Endothelial cell of umbilical vein (primary cell): ENCODE results near the gene P2RY8. TPM values are rescaled to one million over a fixed set of nuclear protein-coding genes. Genes with fewer than 3 reads are reported as not detected.

Experiments used
- BruUV-seq: library from RNA; stranded (reverse); fragments of 400-500 nt; replicated peaks from 2 replicates; lab custom pipeline; 2021; lab: Mats Ljungman, UMichigan
- CTCF ChIA-PET: fragments of 300-600, 350-600 bp; sonication (Branson Sonifier 250); formaldehyde crosslinking; loops from one replicate; lab custom pipeline; 2021; ENCODE audit warnings: antibody characterized with exemption, inconsistent platforms; lab: Charles Lee
- POLR2A ChIA-PET: fragments of 300-600, 350-600 bp; sonication (Branson Sonifier 250); formaldehyde crosslinking; loops from one replicate; lab custom pipeline; 2021; ENCODE audit warnings: antibody characterized with exemption, inconsistent platforms; lab: Charles Lee
- DNase-seq: peaks from one replicate; pipeline ENCODE4 v3.0.0-alpha.2; 2011; ENCODE audit warnings: low read depth, low spot score
- FAIRE-seq: peaks from 2 replicates; lab custom pipeline; 2011; peaks lifted over from hg19 to GRCh38; lab: Jason Lieb, UNC
- H2AFZ ChIP-seq: 2 replicates; pipeline ENCODE4 v1.6.0; 2012; ENCODE audit warnings: low read depth, low read length, control low read depth, inconsistent platforms
- H3K27ac ChIP-seq: 2 replicates; pipeline ENCODE4 v1.5.1; 2011; ENCODE audit warnings: low read depth, mild to moderate bottlenecking, control low read depth, low read length, moderate library complexity; ENCODE audit not compliant: insufficient read depth
- H3K27me3 ChIP-seq, 2 experiments: 2 replicates each; pipeline versions ENCODE4 v1.6.0 to v1.6.1; 2011; ENCODE audit warnings: low read length in 2 of 2, mixed read lengths in 1 of 2; ENCODE audit not compliant: control insufficient read depth in 2 of 2, insufficient read depth in 2 of 2
- H3K36me3 ChIP-seq, 2 experiments: 2 replicates in 1 of 2; 3 replicates in 1 of 2; pipeline ENCODE4 v1.5.1; 2011; ENCODE audit warnings: low read length in 2 of 2, mild to moderate bottlenecking in 1 of 2, moderate library complexity in 1 of 2; ENCODE audit not compliant: control insufficient read depth in 2 of 2, insufficient read depth in 2 of 2; ENCODE audit errors: extremely low read depth in 1 of 2
- H3K4me1 ChIP-seq: 3 replicates; pipeline ENCODE4 v1.5.1; 2011; ENCODE audit warnings: mild to moderate bottlenecking, low read length; ENCODE audit not compliant: control insufficient read depth, insufficient read depth; ENCODE audit errors: extremely low read depth
- H3K4me2 ChIP-seq: 2 replicates; pipeline ENCODE4 v1.6.1; 2011; ENCODE audit warnings: low read length, control low read depth, mixed read lengths; ENCODE audit not compliant: insufficient read depth
- H3K4me3 ChIP-seq, 3 experiments: fragments of 200-600 bp in 1 of 3; sonication (generic), shearing (Covaris generic) in 1 of 3; replicated peaks in 1 of 3; 2 replicates each; pipeline ENCODE4 v1.5.1; 2011 to 2016; ENCODE audit warnings: control low read depth in 3 of 3, low read length in 3 of 3, mild to moderate bottlenecking in 2 of 3, inconsistent platforms in 1 of 3, low read depth in 1 of 3, moderate library complexity in 1 of 3; ENCODE audit not compliant: insufficient read depth in 1 of 3
- H3K79me2 ChIP-seq: 2 replicates; pipeline ENCODE4 v1.6.0; 2012; ENCODE audit warnings: low read length, inconsistent platforms; ENCODE audit not compliant: control insufficient read depth, insufficient read depth
- H3K9ac ChIP-seq: replicated peaks from 2 replicates; pipeline ENCODE3; 2011; ENCODE audit warnings: low read length, control low read depth; ENCODE audit not compliant: insufficient read depth; ENCODE audit errors: extremely low read depth
- H3K9me1 ChIP-seq: replicated peaks from 3 replicates; pipeline ENCODE4 v1.6.0; 2011; ENCODE audit warnings: mild to moderate bottlenecking, low read length; ENCODE audit not compliant: control insufficient read depth, insufficient read depth; ENCODE audit errors: extremely low read depth
- H3K9me3 ChIP-seq: replicated peaks from 2 replicates; pipeline ENCODE4 v1.5.1; 2012; ENCODE audit warnings: low read length, inconsistent platforms; ENCODE audit not compliant: control insufficient read depth, insufficient read depth
- H4K20me1 ChIP-seq: replicated peaks from 2 replicates; pipeline ENCODE3; 2011; ENCODE audit warnings: mild to moderate bottlenecking, low read length; ENCODE audit not compliant: control insufficient read depth, insufficient read depth; ENCODE audit errors: extremely low read depth
- EZH2 ChIP-seq: IDR thresholded peaks from 2 replicates; pipeline ENCODE4 v1.6.1; 2012; ENCODE audit warnings: borderline replicate concordance, low read depth, mild to moderate bottlenecking, moderate library complexity, low read length, inconsistent platforms; ENCODE audit not compliant: severe bottlenecking
- GATA2 ChIP-seq: IDR thresholded peaks from 2 replicates; pipeline ENCODE4 v1.7.0; 2011; ENCODE audit warnings: low read depth, mild to moderate bottlenecking, moderate library complexity, mixed read lengths, low read length; ENCODE audit not compliant: insufficient read length, insufficient read depth
- MYC ChIP-seq: IDR thresholded peaks from one replicate; pipeline ENCODE4 v1.6.1; 2011; ENCODE audit warnings: mild to moderate bottlenecking, low read depth, low read length
- dilution Hi-C: fragments of 300-500 bp; cut with MboI; formaldehyde crosslinking; loops from one replicate; pipeline ENCODE4 v1.15.0; 2019; ENCODE audit warnings: low sequenced_read_pairs; ENCODE audit not compliant: extremely low pct_ligation_motif_present
- intact Hi-C: fragments of 100-400 bp; cut with micrococcal nuclease; formaldehyde crosslinking; loops from one replicate; pipeline ENCODE4 v1.10.0; 2022
- polyA plus RNA-seq, 4 experiments: library from polyadenylated mRNA; depleted of rRNA in 3 of 4; stranded (reverse) in 3 of 4; unstranded in 1 of 4; fragments of >200 nt; gene quantifications; 2 replicates each; pipeline versions ENCODE4 v1.2.1 to v1.2.3, GENCODE V29; 2011 to 2012; ENCODE audit warnings: missing spikeins in 1 of 4
- total RNA-seq: library from RNA; stranded (reverse); gene quantifications from 2 replicates; pipeline ENCODE4 v1.2.3, GENCODE V29; 2021
- TF ChIP-seq, protein P1 (sequence below): IDR thresholded peaks from 2 replicates; pipeline ENCODE4 v1.6.1; 2011; ENCODE audit not compliant: insufficient read depth, insufficient read length

P2RY8 gene
- total and polyA plus RNA-seq, 2 donors (not counting 3 experiments of a cell fraction or from before 2014, with no cell fraction given), result not detected

DNA sequence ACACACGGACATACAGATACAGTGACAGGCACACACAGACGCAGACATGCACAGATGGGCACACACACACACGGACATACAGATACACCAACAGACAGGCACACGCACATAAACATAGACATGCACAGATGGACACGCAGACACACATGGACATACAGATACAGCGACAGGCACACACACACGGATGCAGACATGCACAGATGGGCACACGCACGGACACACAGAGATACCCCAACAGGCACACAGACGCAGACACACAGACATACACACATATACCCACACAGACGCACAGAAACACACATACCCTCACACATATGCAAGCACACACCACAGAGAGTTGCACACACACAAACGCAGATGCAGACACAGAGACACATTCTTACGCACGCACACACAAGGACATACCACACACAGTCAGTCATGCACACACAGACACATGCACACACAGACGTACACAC is 120.6 kb downstream of the P2RY8 start:
- dilution Hi-C loops, result no loop called here
- POLR2A ChIA-PET, result no interaction called here
- CTCF ChIA-PET, result no interaction called here

More for the DNA sequence above, 120.6 kb downstream of the P2RY8 start:
- Histone ChIP-seq H3K4me3 (no peak overlapping the region), H4K20me1 (no peaks in the 10 kb centered on the region), H3K36me3 (peaks cover 0 to 29% of the 10 kb centered on the region in 2 experiments), H3K9me3 (no peaks in the 10 kb centered on the region), H2AFZ (no peak overlapping the region), H3K4me1 (no peaks in the 10 kb centered on the region), H3K27ac (no peak overlapping the region), H3K27me3 (no peaks in the 10 kb centered on the region), H3K9ac (no peak overlapping the region), H3K4me2 (no peak overlapping the region), H3K9me1 (no peaks in the 10 kb centered on the region), H3K79me2 (no peaks in the 10 kb centered on the region)
- TF ChIP-seq MYC (no peak), GATA2 (no peak), EZH2 (no peak)
- TF ChIP-seq, protein P1, sequence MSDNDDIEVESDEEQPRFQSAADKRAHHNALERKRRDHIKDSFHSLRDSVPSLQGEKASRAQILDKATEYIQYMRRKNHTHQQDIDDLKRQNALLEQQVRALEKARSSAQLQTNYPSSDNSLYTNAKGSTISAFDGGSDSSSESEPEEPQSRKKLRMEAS, result no peak
- BruUV-seq, result no TSS peak
- intact Hi-C loops, result no loop called here
- DNase-seq, result no peak
- FAIRE-seq, result no peak

Other genes starting within 250 kb of the P2RY8 start
- 21.2 and 28.9 TPM in 2 replicates for gene IL3RA, start 200.4 kb downstream of the P2RY8 start, total RNA-seq
- 34.5 and 35.1 TPM in 2 replicates for gene IL3RA, start 200.4 kb downstream of the P2RY8 start, polyA plus RNA-seq
- 408 and 410 TPM in 2 replicates for gene SLC25A6, start 145.1 kb downstream of the P2RY8 start, total RNA-seq
- 1,153 and 1,173 TPM in 2 replicates for gene SLC25A6, start 145.1 kb downstream of the P2RY8 start, polyA plus RNA-seq
- 27.1 and 28.8 TPM in 2 replicates for gene ASMTL, start 84.3 kb downstream of the P2RY8 start, total RNA-seq
- gene ASMTL, start 84.3 kb downstream of the P2RY8 start, polyA plus RNA-seq, result 29.9 and 33.1 TPM in 2 replicates
- gene AKAP17A, start 54.4 kb upstream of the P2RY8 start, total RNA-seq, result 39.7 and 45.5 TPM in 2 replicates
- 25.9 TPM in 2 replicates for gene AKAP17A, start 54.4 kb upstream of the P2RY8 start, polyA plus RNA-seq
- not detected in 2 replicates for gene ASMT, start 77.9 kb upstream of the P2RY8 start, total RNA-seq
- gene ASMT, start 77.9 kb upstream of the P2RY8 start, polyA plus RNA-seq, result 0.10 TPM in 1 of 2 replicates, not detected in the other